ENCODE results near the gene LMNA.
"Not testable (repeated sequence)": the region's sequence is repeated elsewhere in the genome, so short reads cannot be mapped to it uniquely, and the experiment has no call there.

The LMNA gene

DNA sequence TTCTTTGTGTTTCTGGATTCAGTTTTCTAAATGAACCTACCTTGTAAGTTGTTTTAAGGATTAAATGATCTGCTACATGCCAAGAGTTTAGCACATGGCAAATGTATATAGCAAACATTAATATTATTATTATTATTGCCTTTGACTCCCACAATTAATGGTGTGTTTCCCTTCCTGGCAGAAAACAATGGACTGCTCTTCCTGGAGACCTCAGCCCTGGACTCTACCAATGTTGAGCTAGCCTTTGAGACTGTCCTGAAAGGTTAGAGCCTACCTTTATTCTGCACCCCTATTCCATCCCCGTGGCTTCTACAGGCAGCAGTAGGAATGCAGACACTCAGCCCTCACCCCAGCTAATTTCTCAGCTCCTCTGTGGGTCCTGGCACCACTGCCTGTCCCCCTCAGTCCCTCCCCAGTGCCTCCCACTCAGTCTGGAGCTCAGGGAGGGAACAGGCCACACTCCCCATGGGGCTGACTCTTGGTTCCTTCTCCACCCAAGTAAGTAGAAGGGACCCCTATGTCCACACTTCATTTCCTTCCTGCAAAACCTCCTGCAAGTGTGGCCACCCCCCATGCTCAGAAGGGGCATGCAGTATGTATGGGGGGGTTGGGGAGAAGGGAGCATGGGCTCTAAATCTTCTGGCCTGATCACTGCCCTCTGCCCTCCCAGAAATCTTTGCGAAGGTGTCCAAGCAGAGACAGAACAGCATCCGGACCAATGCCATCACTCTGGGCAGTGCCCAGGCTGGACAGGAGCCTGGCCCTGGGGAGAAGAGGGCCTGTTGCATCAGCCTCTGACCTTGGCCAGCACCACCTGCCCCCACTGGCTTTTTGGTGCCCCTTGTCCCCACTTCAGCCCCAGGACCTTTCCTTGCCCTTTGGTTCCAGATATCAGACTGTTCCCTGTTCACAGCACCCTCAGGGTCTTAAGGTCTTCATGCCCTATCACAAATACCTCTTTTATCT lies 44.7 kb upstream of the LMNA start:
- no peak for DNase-seq (ENCODE audit: extremely low spot score)
- ChIA-PET POLR2A (no interaction called here), CTCF (no interaction called here)
- TF ChIP-seq L3MBTL2 (conservative IDR thresholded peaks at IDR 0.05) (no peak), BHLHE40 (IDR thresholded peaks at IDR 0.05; ENCODE audit: borderline replicate concordance) (no peak), ZNF384 (IDR thresholded peaks at IDR 0.05) (no peak), SP1 (IDR thresholded peaks at IDR 0.05) (no peak), FOXA1 (IDR thresholded peaks at IDR 0.05) (no peak), FOXM1 (IDR thresholded peaks at IDR 0.05; ENCODE audit: borderline replicate concordance) (no peak)

DNA sequence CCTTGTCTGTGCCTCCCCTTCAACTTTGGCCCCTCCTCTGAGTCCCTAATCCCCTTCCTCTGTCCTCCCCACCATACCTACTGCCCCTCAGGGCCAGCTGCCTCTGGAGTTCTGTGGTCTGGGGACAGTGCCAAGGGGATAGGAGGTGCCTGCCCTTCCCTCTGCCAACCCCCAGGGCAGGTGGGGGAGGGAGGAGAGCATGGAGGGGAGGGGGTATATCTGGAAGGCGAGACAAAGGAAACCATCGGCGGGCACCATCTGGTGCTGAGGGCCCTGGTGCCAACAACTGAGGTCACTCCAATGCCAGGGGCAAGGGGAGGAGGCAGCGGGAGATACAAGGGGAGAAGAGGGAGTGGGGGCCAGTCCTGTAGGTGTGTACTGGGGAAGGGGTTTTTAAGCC lies 44.0 kb upstream of the LMNA start:
- POLR2A ChIA-PET, result no interaction called here
- DNase-seq (ENCODE audit: extremely low spot score), result no peak
- TF ChIP-seq LEF1 (IDR thresholded peaks at IDR 0.05; ENCODE audit: borderline replicate concordance) (no peak), FOXK2 (IDR thresholded peaks at IDR 0.05) (no peak), L3MBTL2 (conservative IDR thresholded peaks at IDR 0.05) (no peak), FOXA1 (IDR thresholded peaks at IDR 0.05) (no peak), ELF4 (IDR thresholded peaks at IDR 0.05) (no peak), SUZ12 (IDR thresholded peaks at IDR 0.05) (no peak), CTBP1 (IDR thresholded peaks at IDR 0.05; ENCODE audit: borderline replicate concordance) (no peak), NFRKB (IDR thresholded peaks at IDR 0.05) (no peak), SP1 (IDR thresholded peaks at IDR 0.05) (no peak), FOXM1 (IDR thresholded peaks at IDR 0.05; ENCODE audit: borderline replicate concordance) (no peak), ARNT (IDR thresholded peaks at IDR 0.05) (no peak), BHLHE40 (IDR thresholded peaks at IDR 0.05; ENCODE audit: borderline replicate concordance) (no peak), HDGF (IDR thresholded peaks at IDR 0.05; ENCODE audit: borderline replicate concordance) (no peak), ZNF384 (IDR thresholded peaks at IDR 0.05) (no peak), TARDBP (IDR thresholded peaks at IDR 0.05) (no peak)
- TF ChIP-seq, protein P1, sequence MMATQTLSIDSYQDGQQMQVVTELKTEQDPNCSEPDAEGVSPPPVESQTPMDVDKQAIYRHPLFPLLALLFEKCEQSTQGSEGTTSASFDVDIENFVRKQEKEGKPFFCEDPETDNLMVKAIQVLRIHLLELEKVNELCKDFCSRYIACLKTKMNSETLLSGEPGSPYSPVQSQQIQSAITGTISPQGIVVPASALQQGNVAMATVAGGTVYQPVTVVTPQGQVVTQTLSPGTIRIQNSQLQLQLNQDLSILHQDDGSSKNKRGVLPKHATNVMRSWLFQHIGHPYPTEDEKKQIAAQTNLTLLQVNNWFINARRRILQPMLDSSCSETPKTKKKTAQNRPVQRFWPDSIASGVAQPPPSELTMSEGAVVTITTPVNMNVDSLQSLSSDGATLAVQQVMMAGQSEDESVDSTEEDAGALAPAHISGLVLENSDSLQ (IDR thresholded peaks at IDR 0.05), result no peak
- CTCF ChIA-PET, result no interaction called here

DNA sequence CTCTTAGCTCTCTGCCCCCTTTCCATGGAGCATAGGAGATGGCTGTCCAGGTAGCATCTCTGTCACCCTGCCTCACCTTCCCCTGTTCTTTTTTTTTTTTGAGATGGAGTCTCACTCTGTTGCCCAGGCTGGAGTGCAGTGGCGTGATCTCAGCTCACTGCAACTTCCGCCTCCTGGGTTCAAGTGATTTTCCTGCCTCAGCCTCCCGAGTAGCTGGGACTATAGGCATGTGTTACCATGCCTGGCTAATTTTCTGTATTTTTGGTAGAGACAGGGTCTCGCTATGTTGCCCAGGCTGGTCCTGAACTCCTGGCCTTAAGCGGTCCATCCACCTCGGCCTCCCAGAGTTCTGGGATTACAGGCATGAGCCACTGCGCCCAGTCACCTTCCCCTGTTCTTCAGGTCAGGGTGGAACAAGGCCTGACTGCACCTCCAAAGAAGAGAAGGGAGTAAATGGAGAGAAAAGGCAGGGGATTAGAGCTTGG lies 43.1 kb upstream of the LMNA start:
- CTCF ChIA-PET; DNase-seq (ENCODE audit: extremely low spot score); POLR2A ChIA-PET: not testable (repeated sequence)

- POLR2A ChIA-PET, result no interaction called here
Measured at GRCh38 chr1:156072251-156072650, 42.3 kb upstream of the LMNA start.

DNA sequence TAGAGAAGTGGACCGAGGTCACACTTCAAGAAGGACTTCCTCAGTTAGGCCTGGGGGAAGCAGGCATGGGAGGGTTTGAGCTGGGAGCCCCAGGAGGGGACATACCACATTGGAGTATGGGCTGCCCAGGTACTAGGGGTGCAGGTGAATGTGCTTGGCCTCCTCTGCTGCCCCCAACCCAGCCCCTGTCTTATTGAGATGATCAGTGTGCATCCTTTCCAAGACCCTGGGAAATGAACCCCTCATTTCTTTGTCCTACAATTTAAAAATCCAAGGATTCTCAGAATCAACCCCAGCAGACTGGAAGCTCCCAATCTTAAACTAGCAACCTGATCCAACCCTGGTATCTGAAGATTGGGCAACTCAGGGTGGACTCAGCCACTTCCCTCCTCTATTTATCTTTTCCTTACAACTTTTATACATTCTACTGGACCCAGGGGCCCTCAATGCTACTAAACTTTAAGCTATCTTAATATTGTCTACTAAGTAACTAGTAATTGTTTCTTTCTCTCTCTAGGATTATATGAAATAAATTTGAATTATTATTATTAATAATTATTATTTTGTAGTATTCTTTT lies 41.3 kb upstream of the LMNA start:
- no peak for TF ChIP-seq ELF4 (IDR thresholded peaks at IDR 0.05)
- no peak for TF ChIP-seq HDGF (IDR thresholded peaks at IDR 0.05; ENCODE audit: borderline replicate concordance)
- no peak for TF ChIP-seq FOXK2 (IDR thresholded peaks at IDR 0.05)
- no peak for TF ChIP-seq NFRKB (IDR thresholded peaks at IDR 0.05)
- DNase-seq (ENCODE audit: extremely low spot score), result no peak
- ChIA-PET CTCF (interaction anchor here (0.6 to 1.2 kb wide), 4 partner anchors 57 to 288 kb away, joined by 3 to 4 read pairs (median 3); no protein-coding TSS in a partner anchor), POLR2A (interaction anchor here (1.2 to 1.3 kb wide), 4 partner anchors 20 to 214 kb away, joined by 3 to 4 read pairs (median 3); partner anchors contain the start of genes KHDC4, SYT11 and UBQLN4)

More at GRCh38 chr1:156072251-156072650, 42.3 kb upstream of the LMNA start:
- no peak for DNase-seq (ENCODE audit: extremely low spot score)
- CTCF ChIA-PET, result no interaction called here
- TF ChIP-seq BHLHE40 (IDR thresholded peaks at IDR 0.05; ENCODE audit: borderline replicate concordance) (no peak), SUZ12 (IDR thresholded peaks at IDR 0.05) (no peak), TARDBP (IDR thresholded peaks at IDR 0.05) (no peak), LEF1 (IDR thresholded peaks at IDR 0.05; ENCODE audit: borderline replicate concordance) (no peak), CTBP1 (IDR thresholded peaks at IDR 0.05; ENCODE audit: borderline replicate concordance) (no peak), L3MBTL2 (conservative IDR thresholded peaks at IDR 0.05) (no peak), HDGF (IDR thresholded peaks at IDR 0.05; ENCODE audit: borderline replicate concordance) (no peak), FOXA1 (IDR thresholded peaks at IDR 0.05) (no peak), NFRKB (IDR thresholded peaks at IDR 0.05) (no peak), ELF4 (IDR thresholded peaks at IDR 0.05) (no peak), SP1 (IDR thresholded peaks at IDR 0.05) (no peak), ARNT (IDR thresholded peaks at IDR 0.05) (no peak), ZNF384 (IDR thresholded peaks at IDR 0.05) (no peak), FOXK2 (IDR thresholded peaks at IDR 0.05) (no peak), FOXM1 (IDR thresholded peaks at IDR 0.05; ENCODE audit: borderline replicate concordance) (no peak)
- TF ChIP-seq, protein P1 (IDR thresholded peaks at IDR 0.05), result no peak

DNA sequence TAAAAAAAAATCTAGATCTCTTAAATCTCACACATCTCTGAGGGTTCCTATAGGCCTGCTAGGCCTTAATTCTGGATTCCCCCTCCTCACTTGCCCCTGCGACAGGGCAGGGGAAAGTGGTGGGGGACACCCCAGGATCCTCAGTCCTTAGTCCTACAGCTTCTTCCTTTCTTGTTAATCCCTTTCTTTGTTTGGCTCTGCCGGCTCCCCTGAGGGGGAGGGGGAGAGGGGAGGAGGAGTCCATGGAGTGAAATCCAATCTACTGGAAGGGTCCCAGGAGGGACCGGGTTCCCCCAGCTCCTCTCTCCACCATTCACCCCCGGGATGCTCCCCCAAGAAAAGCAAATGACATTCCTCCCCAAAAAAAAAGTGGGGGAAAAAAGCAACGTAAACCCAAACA lies 40.8 kb upstream of the LMNA start:
- no peak for TF ChIP-seq SP1 (IDR thresholded peaks at IDR 0.05)
- no peak for TF ChIP-seq CTBP1 (IDR thresholded peaks at IDR 0.05; ENCODE audit: borderline replicate concordance)
- CTCF ChIA-PET, result interaction anchor here (0.7 to 1.2 kb wide), 3 partner anchors 56 to 77 kb away, joined by 3 read pairs; no protein-coding TSS in a partner anchor
- POLR2A ChIA-PET, result interaction anchor here (1.2 to 1.3 kb wide), 4 partner anchors 20 to 214 kb away, joined by 3 to 4 read pairs (median 3); partner anchors contain the start of genes KHDC4, SYT11 and UBQLN4
- no peak for DNase-seq (ENCODE audit: extremely low spot score)
